ENCODE results near the gene ZNF814.
A peak's percentile ranks its signal among the peaks of the same experiment; 100 is the strongest.
"Not testable (repeated sequence)": the region's sequence is repeated elsewhere in the genome, so short reads cannot be mapped to it uniquely, and the experiment has no call there.

Gene ZNF814

GRCh38 chr19:57830071-57830602 lies 58.7 kb downstream of the ZNF814 start, which contains the start of gene ZNF587B:
Gene ZNF587B (plus strand): TSS chr19:57830299. CDS start chr19:57830529, 230 bp downstream.
- H3K4me3 ChIP-seq (ENCODE audit: low read depth, low read length) = no peak within 1 kb of the TSS
- DNase-seq (ENCODE audit: low read depth) = peak; percentile 21
- TF ChIP-seq POLR2A (IDR thresholded peaks at IDR 0.05; ENCODE audit: extremely low read depth, insufficient read length) = no peak
- TF ChIP-seq CTCF (IDR thresholded peaks at IDR 0.05; ENCODE audit: low read depth, low read length) = peak; percentile 26

- TF ChIP-seq CTCF (IDR thresholded peaks at IDR 0.05; ENCODE audit: low read depth, low read length) (no peak), POLR2A (IDR thresholded peaks at IDR 0.05; ENCODE audit: extremely low read depth, insufficient read length) (no peak), MAX (IDR thresholded peaks at IDR 0.05; ENCODE audit: low read depth, low read length) (no peak), MYC (IDR thresholded peaks at IDR 0.05; ENCODE audit: low read depth, low read length) (no peak)
- no peak overlapping the region for H3K4me3 ChIP-seq (ENCODE audit: low read depth, low read length)
- DNase-seq (ENCODE audit: low read depth) = no peak
Measured at GRCh38 chr19:57829316-57829715, 59.5 kb downstream of the ZNF814 start.

- no peak for DNase-seq (ENCODE audit: low read depth)
- H3K4me3 ChIP-seq (ENCODE audit: low read depth, low read length) = no peak overlapping the region
- TF ChIP-seq CTCF (IDR thresholded peaks at IDR 0.05; ENCODE audit: low read depth, low read length) = no peak
- TF ChIP-seq MYC (IDR thresholded peaks at IDR 0.05; ENCODE audit: low read depth, low read length) = no peak
- TF ChIP-seq POLR2A (IDR thresholded peaks at IDR 0.05; ENCODE audit: extremely low read depth, insufficient read length) = no peak
- no peak for TF ChIP-seq MAX (IDR thresholded peaks at IDR 0.05; ENCODE audit: low read depth, low read length)
Measured at GRCh38 chr19:57825511-57825910, 63.3 kb downstream of the ZNF814 start.

- DNase-seq (ENCODE audit: low read depth); H3K4me3 ChIP-seq (ENCODE audit: low read depth, low read length): not testable (repeated sequence)
Measured at GRCh38 chr19:57823608-57824007, 65.2 kb downstream of the ZNF814 start.

- H3K4me3 ChIP-seq (ENCODE audit: low read depth, low read length); DNase-seq (ENCODE audit: low read depth): not testable (repeated sequence)
Measured at GRCh38 chr19:57823155-57823554, 65.7 kb downstream of the ZNF814 start.

- DNase-seq (ENCODE audit: low read depth); H3K4me3 ChIP-seq (ENCODE audit: low read depth, low read length): not testable (repeated sequence)
Measured at GRCh38 chr19:57821501-57821900, 67.3 kb downstream of the ZNF814 start.

GRCh38 chr19:57821095-57821494 lies 67.7 kb downstream of the ZNF814 start:
- peak overlapping the region; percentile 90 for H3K4me3 ChIP-seq (ENCODE audit: low read depth, low read length)
- DNase-seq (ENCODE audit: low read depth) = peak; percentile 5

GRCh38 chr19:57820599-57820998 lies 68.2 kb downstream of the ZNF814 start:
- no peak for DNase-seq (ENCODE audit: low read depth)
- TF ChIP-seq MYC (IDR thresholded peaks at IDR 0.05; ENCODE audit: low read depth, low read length) (no peak), POLR2A (IDR thresholded peaks at IDR 0.05; ENCODE audit: extremely low read depth, insufficient read length) (no peak), CTCF (IDR thresholded peaks at IDR 0.05; ENCODE audit: low read depth, low read length) (no peak), MAX (IDR thresholded peaks at IDR 0.05; ENCODE audit: low read depth, low read length) (no peak)
- H3K4me3 ChIP-seq (ENCODE audit: low read depth, low read length) = peak overlapping the region; percentile 90
